Mucosa of descending colon (tissue), 3 donors: ENCODE results near the gene C19orf18. TPM values are rescaled to one million over a fixed set of nuclear protein-coding genes. Genes with fewer than 3 reads are reported as not detected.

ENCODE experiments used
- ATAC-seq: fragments of 200-7000 bp; cut with Tn5 transposase; one replicate; pipeline ENCODE4 v1.9.1; 2020; ENCODE audit warnings: mild to moderate bottlenecking, moderate library complexity
- DNase-seq, 3 donors: peaks; one replicate each; pipeline ENCODE4 v3.0.0-alpha.2; 2020
- H3K36me3 ChIP-seq: fragments of 200-600 bp; one replicate; pipeline ENCODE4 v1.8.0; 2021; ENCODE audit warnings: low read depth, mild to moderate bottlenecking
- H3K4me1 ChIP-seq: fragments of 200-600 bp; one replicate; pipeline ENCODE4 v1.8.0; 2021; ENCODE audit warnings: low read depth, mild to moderate bottlenecking
- H3K4me3 ChIP-seq: fragments of 200-600 bp; one replicate; pipeline ENCODE4 v1.8.0; 2021; ENCODE audit warnings: mild to moderate bottlenecking
- H3K9me3 ChIP-seq: fragments of 200-600 bp; one replicate; pipeline ENCODE4 v1.8.0; 2021; ENCODE audit warnings: mild to moderate bottlenecking
- CTCF ChIP-seq: fragments of 200-600 bp; IDR thresholded peaks from one replicate; pipeline ENCODE4 v1.8.0; 2022; ENCODE audit warnings: antibody characterized with exemption, mild to moderate bottlenecking
- intact Hi-C, 2 donors: fragments of 100-400 bp; cut with DNase I in 1 of 2; cut with micrococcal nuclease in 1 of 2; formaldehyde crosslinking; loops; one replicate each; pipeline versions ENCODE4 v1.11.0 to v1.11.1; 2022; cut with DNase I, micrococcal nuclease
- total RNA-seq, 3 donors: library from RNA; stranded (reverse); fragmentation: NEBNext Ultra II Directional in 2 of 3; extraction: Animal tissue kit (Norgen Biotek cat#: 25700) in 2 of 3; gene quantifications; one replicate each; pipeline versions ENCODE4 v1.2.1 to v1.2.4, GENCODE V29; 2021 to 2023
- donor health status: DM: no; HTN: no; CAD: no; lungs with moderate emphysema.
- donor health status: DM: no; HTN: no; CAD: no.
- donor health status: DM: no; HTN: yes; CAD: no.

Gene C19orf18
- total RNA-seq, 3 donors from 2014 or later = 0.98 to 2.0 (median 0.99) TPM

GRCh38 chr19:57947419-57948134 is 26.8 kb downstream of the C19orf18 start, which contains the start of gene ZNF256:
Gene ZNF256 (minus strand): TSS chr19:57947706. CDS start chr19:57947474, 232 bp downstream.
- H3K4me1 ChIP-seq = peaks cover 5% of the 10 kb centered on the region
- peaks cover 63% of the 10 kb centered on the region for H3K9me3 ChIP-seq
- no peaks in the 10 kb centered on the region for H3K36me3 ChIP-seq
- TF ChIP-seq CTCF = peak; percentile 62
- peak; percentile 94 to 95 (median 94) for DNase-seq
- peak within 1 kb of the TSS; percentile 67 for H3K4me3 ChIP-seq
- intact Hi-C loops = no loop called here
- peak; percentile 99 for ATAC-seq

GRCh38 chr19:57947088-57947418 is 27.3 kb downstream of the C19orf18 start:
- DNase-seq (no peak), ATAC-seq (peak; percentile 10)
- intact Hi-C loops = no loop called here
- Histone ChIP-seq H3K4me1 (peaks cover 5% of the 10 kb centered on the region), H3K4me3 (peak overlapping the region; percentile 67), H3K36me3 (peaks cover 3% of the 10 kb centered on the region), H3K9me3 (peaks cover 68% of the 10 kb centered on the region)
- no peak for TF ChIP-seq CTCF

GRCh38 chr19:57946316-57946715 is 28.0 kb downstream of the C19orf18 start:
- H3K4me1 ChIP-seq = peaks cover 5% of the 10 kb centered on the region
- no peak for DNase-seq
- ATAC-seq = no peak
- peaks cover 10% of the 10 kb centered on the region for H3K36me3 ChIP-seq
- no peak for TF ChIP-seq CTCF
- intact Hi-C loops = no loop called here
- peaks cover 76% of the 10 kb centered on the region for H3K9me3 ChIP-seq
- H3K4me3 ChIP-seq = no peak overlapping the region

- DNase-seq = no peak
- TF ChIP-seq CTCF = no peak
- H3K9me3 ChIP-seq = peaks cover 93% of the 10 kb centered on the region
- intact Hi-C loops = no loop called here
- no peak for ATAC-seq
- H3K4me3 ChIP-seq = no peak overlapping the region
- peaks cover 2% of the 10 kb centered on the region for H3K4me1 ChIP-seq
- H3K36me3 ChIP-seq = peaks cover 12% of the 10 kb centered on the region
Measured at GRCh38 chr19:57941593-57941992, 32.7 kb downstream of the C19orf18 start.

- ATAC-seq (no peak), DNase-seq (no peak)
- Histone ChIP-seq H3K4me1 (no peaks in the 10 kb centered on the region), H3K9me3 (peaks cover 98% of the 10 kb centered on the region), H3K36me3 (no peaks in the 10 kb centered on the region), H3K4me3 (no peak overlapping the region)
- intact Hi-C loops = no loop called here
- TF ChIP-seq CTCF = no peak
Measured at GRCh38 chr19:57935731-57936130, 38.6 kb downstream of the C19orf18 start.
